ENCODE results near the gene PATJ.
"Not testable (repeated sequence)": the region's sequence is repeated elsewhere in the genome, so short reads cannot be mapped to it uniquely, and the experiment has no call there.

The PATJ gene

DNA sequence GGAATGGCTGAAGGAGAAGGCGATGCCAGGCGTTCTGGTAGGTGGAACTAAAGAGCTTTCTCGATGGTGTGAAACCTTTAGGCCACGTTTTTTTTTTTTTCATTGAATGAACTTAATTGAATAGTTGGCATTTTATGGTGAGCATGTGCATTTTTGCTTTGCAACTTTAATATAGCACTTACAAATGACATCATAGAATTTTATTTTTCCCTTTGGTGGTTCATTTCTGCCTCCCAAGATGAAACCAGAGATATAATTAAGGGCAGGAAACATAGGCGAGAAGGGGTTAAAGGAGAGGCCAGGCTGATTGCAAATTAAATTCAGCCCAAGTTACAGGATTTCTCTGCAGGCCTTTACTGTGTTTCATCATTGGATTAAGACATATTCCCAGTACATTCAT is 366.8 kb downstream of the PATJ start:
- no peak for DNase-seq

DNA sequence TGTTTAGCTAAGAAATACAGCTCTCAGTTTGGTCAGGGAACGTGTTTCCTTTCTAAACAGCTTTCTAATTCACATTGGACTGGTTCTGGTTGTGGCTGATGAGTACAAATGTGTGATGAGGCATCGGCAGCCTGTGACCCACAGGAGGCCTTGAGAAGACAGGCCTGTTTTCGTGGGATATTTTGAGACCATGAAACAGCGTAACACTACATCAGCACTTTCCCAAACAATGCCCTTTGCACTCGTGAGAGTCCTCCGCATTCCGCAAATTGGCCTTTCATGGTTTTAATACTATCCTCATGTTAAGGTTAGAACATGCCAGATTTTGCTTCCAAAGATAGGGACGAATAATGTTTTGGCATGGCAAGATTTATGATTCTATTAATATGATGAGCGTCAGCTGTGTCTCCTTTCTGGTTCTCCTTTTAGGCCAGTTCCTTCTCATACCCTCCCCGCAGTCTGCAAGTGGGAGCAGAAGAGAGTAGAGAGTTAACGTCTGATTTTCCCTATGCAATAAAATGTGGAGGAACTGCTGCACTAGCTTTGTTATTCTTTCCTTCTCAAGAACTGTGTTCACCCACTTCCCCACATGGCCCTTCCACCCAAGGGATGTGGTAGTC is 368.0 kb downstream of the PATJ start:
- no peak for DNase-seq

DNA sequence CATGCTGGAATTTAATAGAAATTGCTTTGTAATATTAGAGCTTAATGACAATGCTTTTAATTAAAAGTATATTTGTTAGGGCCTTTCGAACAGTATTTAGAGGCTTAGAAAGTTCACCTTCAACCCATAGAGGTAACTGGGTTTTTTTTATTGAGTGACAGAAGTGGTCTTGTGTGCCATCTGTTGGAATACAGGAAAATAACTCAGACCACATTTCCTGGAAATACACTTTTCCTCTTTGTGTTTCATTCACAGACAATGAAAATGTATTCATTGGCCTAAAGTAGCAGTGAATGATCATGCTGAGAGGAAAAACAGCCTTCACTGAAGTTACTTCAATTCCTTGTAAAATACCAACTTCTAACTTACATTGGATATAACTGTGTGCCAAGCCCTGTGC is 368.8 kb downstream of the PATJ start:
- DNase-seq = no peak

GRCh38 chr1:62113507-62113906 is 371.2 kb downstream of the PATJ start:
- no peak for DNase-seq

- no peak for DNase-seq
Measured at GRCh38 chr1:62117018-62117750, 374.9 kb downstream of the PATJ start.

GRCh38 chr1:62126579-62127290 is 384.5 kb downstream of the PATJ start:
- no peak for DNase-seq

GRCh38 chr1:62128745-62129144 is 386.5 kb downstream of the PATJ start:
- DNase-seq = peak; percentile 16

GRCh38 chr1:62131093-62131725 is 388.9 kb downstream of the PATJ start:
- peak; percentile 28 for DNase-seq

- no peak for DNase-seq
Measured at GRCh38 chr1:62138029-62138428, 395.7 kb downstream of the PATJ start.

GRCh38 chr1:62139410-62139809 is 397.1 kb downstream of the PATJ start:
- DNase-seq = no peak

GRCh38 chr1:62140666-62141065 is 398.4 kb downstream of the PATJ start:
- DNase-seq = no peak

DNA sequence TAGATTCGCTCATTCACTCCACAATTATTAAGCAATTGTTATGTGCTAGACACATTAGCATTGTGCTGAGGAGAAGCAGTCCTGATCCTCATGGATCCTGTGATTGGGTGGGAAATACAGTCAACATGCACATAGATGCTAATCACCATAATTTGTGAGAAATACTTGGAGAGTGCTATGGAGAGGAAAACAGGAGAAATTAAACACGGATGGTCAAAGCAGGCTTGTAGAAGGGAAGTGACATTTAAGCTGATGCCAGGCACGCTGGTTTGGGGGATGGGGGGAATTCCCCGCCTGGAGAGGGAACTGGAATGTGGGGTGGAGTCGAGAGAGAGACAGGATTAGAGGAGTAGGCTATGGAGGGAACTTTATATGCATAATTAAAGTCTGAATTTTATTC is 400.2 kb downstream of the PATJ start:
- DNase-seq = peak; percentile 13

- DNase-seq = peak; percentile 72
Measured at GRCh38 chr1:62144238-62144831, 402.1 kb downstream of the PATJ start.

- DNase-seq = no peak
Measured at GRCh38 chr1:62159940-62160348, 417.7 kb downstream of the PATJ start.

DNA sequence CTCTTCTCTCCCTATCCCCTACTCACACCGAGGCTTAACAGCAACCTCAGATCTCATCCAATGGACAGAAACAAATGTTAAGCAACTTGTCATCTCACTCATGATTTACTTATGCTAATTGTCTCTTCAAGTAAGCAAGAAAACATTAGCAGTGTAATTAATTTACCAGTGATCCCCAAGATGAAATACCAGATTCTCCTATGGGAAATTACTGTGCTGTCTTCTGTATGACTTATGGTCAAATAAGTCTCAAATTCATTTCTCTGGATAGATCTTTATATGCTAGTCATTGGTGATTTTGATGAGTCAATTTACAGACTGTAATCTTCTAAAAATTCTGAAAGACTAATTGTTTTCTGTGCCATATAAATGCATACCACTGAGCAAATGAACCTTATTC is 419.4 kb downstream of the PATJ start:
- no peak for DNase-seq

GRCh38 chr1:62170380-62170779 is 428.1 kb downstream of the PATJ start:
- not testable (repeated sequence) for DNase-seq

- DNase-seq = peak; percentile 63
Measured at GRCh38 chr1:62175568-62176179, 433.4 kb downstream of the PATJ start.

- no peak for DNase-seq
Measured at GRCh38 chr1:62176597-62177312, 434.5 kb downstream of the PATJ start.

GRCh38 chr1:62177621-62178020 is 435.3 kb downstream of the PATJ start:
- DNase-seq = no peak

DNA sequence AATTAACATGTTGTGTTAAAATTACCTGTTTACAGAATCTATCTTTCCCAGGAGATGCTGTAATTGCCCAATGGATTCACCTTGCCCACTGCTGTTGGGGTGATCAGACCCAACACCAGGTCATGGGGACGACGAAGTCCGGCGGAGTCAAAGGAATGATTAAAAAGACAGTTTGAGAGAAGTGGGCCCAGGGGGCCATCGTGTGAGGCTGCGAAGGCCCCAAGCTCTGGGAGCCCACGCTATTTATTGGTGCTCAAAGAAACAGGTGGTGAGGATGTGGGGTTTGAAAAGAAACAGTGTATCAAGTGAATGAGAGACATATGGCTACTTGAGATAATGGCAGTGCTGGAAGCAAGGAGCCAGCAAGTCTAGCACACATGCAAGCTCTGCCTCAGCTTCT is 436.1 kb downstream of the PATJ start:
- DNase-seq = no peak

DNA sequence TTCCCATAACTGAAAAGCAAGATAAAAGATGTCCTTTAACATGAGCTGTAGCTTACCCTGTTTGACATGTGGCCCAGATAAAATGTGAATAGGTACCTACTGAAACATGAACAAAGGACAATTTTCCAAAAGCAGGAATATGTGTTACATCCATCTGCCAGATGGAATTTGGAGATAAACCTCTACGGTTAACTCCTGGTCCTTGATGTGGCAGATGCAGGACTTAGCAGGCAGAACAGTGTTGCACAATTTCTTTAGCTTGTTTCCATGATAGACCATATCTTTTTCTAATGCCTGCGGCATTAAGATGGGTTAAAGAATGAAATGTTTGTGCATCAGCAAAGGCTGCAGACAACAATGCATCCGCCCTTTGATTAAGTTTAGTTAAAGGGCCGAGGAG is 437.8 kb downstream of the PATJ start:
- not testable (repeated sequence) for DNase-seq

DNA sequence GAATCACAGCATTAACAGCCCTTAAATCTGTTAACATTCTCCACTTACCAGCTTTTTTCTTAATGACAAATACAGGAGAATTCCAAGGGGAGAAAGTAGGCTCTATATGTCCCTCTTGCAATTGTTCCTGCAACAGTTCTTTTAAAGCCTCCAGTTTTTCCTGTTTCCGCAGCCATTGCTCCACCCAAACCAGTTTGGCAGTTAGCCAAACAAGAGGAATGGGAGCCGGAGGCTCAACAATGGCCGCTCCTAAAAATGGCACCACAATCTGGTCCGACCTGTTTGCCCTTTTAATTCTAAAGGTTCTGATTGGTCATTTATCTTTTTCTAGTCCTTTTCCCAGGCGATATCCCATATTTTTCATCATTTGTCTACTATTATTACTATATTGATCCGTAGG is 438.4 kb downstream of the PATJ start:
- no peak for DNase-seq
